K562 (cell line): ENCODE measurements around the gene KATNAL2. TPM values are rescaled to one million over a fixed set of nuclear protein-coding genes. Genes with fewer than 3 reads are reported as not detected.

Experiments used
- ATAC-seq: fragments of 200-7000 bp; cut with Tn5 transposase; 3 replicates; pipeline ENCODE4 v1.9.1; 2020; ENCODE audit warnings: moderate library complexity
- BruUV-seq: library from RNA; stranded (reverse); fragments of 400-500 nt; replicated peaks from 2 replicates; lab custom pipeline; 2021; lab: Mats Ljungman, UMichigan
- CTCF ChIA-PET: fragments of 300-600 bp; formaldehyde crosslinking; extraction: SDS; loops from one replicate; lab custom pipeline; 2021; ENCODE audit warnings: low intra/inter-chr PET ratio; lab: Yijun Ruan, JAX
- POLR2A ChIA-PET: fragments of 300-600, 350-650 bp; sonication (Branson Sonifier 250); formaldehyde crosslinking; extraction: SDS; loops from one replicate; lab custom pipeline; 2021; ENCODE audit warnings: antibody characterized with exemption, inconsistent platforms; lab: Yijun Ruan, JAX
- DNase-seq, 4 experiments: peaks; one replicate each; pipeline versions ENCODE4 v3.0.0 to v3.0.0-alpha.2; 2011 to 2018; ENCODE audit warnings: low spot score in 3 of 4, mixed read lengths in 3 of 4; ENCODE audit errors: extremely low read depth in 1 of 4
- FAIRE-seq: peaks from 2 replicates; lab custom pipeline; 2011; peaks lifted over from hg19 to GRCh38; lab: Jason Lieb, UNC
- H2AFZ ChIP-seq: 2 replicates; pipeline ENCODE4 v1.6.0; 2011; ENCODE audit warnings: low read depth, low read length, control low read depth, inconsistent platforms
- H3K27ac ChIP-seq: fragments of 200-600 bp; 3 replicates; pipeline ENCODE4 v1.8.0; 2011; ENCODE audit warnings: low read depth, mild to moderate bottlenecking, control low read depth, inconsistent platforms, low read length, moderate library complexity, mixed read lengths; ENCODE audit errors: extremely low read depth
- H3K27me3 ChIP-seq, 2 experiments: fragments of 300-600 bp in 1 of 2; 2 replicates in 1 of 2; 3 replicates in 1 of 2; pipeline versions ENCODE4 v1.6.0 to v1.8.0; 2011; ENCODE audit warnings: inconsistent platforms in 2 of 2, low read length in 2 of 2, mild to moderate bottlenecking in 1 of 2, mixed read lengths in 1 of 2, moderate library complexity in 1 of 2; ENCODE audit not compliant: control insufficient read depth in 2 of 2, insufficient read depth in 2 of 2
- H3K36me3 ChIP-seq: fragments of 300-600 bp; 3 replicates; pipeline ENCODE4 v1.8.0; 2011; ENCODE audit warnings: mild to moderate bottlenecking, low read length, inconsistent platforms; ENCODE audit not compliant: control insufficient read depth, insufficient read depth
- H3K4me1 ChIP-seq, 2 experiments: fragments of 200-600 bp in 1 of 2; replicated peaks in 1 of 2; 2 replicates in 1 of 2; 3 replicates in 1 of 2; pipeline versions ENCODE4 v1.5.1 to v1.8.0; 2011; ENCODE audit warnings: inconsistent platforms in 2 of 2, low read length in 2 of 2, mild to moderate bottlenecking in 1 of 2, mixed read lengths in 1 of 2, moderate library complexity in 1 of 2; ENCODE audit not compliant: control insufficient read depth in 2 of 2, insufficient read depth in 2 of 2
- H3K4me2 ChIP-seq: 2 replicates; pipeline ENCODE4 v1.6.1; 2011; ENCODE audit warnings: low read length, control low read depth, inconsistent platforms, mixed read lengths; ENCODE audit not compliant: insufficient read depth
- H3K4me3 ChIP-seq: fragments of 200-600 bp; sonication (generic), shearing (Covaris generic); 2 replicates; pipeline ENCODE4 v1.5.1; 2016; ENCODE audit warnings: control low read depth, inconsistent platforms
- H3K79me2 ChIP-seq: fragments of 200-600 bp; 3 replicates; pipeline ENCODE4 v1.8.0; 2011; ENCODE audit warnings: low read length, inconsistent platforms; ENCODE audit not compliant: control insufficient read depth, insufficient read depth
- H3K9ac ChIP-seq, 2 experiments: 2 replicates each; pipeline versions ENCODE4 v1.6.0 to v1.6.1; 2011; ENCODE audit warnings: low read depth in 2 of 2, low read length in 2 of 2, control low read depth in 1 of 2, inconsistent platforms in 1 of 2, mild to moderate bottlenecking in 1 of 2, mixed read lengths in 1 of 2; ENCODE audit not compliant: insufficient read depth in 1 of 2
- H3K9me1 ChIP-seq: one replicate; pipeline ENCODE4 v1.6.0; 2011; ENCODE audit warnings: inconsistent platforms, mild to moderate bottlenecking, low read length, moderate library complexity; ENCODE audit not compliant: control insufficient read depth, insufficient read depth
- H3K9me3 ChIP-seq: replicated peaks from 2 replicates; pipeline ENCODE4 v1.5.1; 2011; ENCODE audit warnings: low read depth, low read length, inconsistent platforms; ENCODE audit not compliant: control insufficient read depth, insufficient read depth
- H4K20me1 ChIP-seq: replicated peaks from 2 replicates; pipeline ENCODE4 v1.6.1; 2011; ENCODE audit warnings: low read length, inconsistent platforms, mixed read lengths; ENCODE audit not compliant: control insufficient read depth, insufficient read depth
- CGGBP1 ChIP-seq: fragments of 250-450 bp; sonication (Bioruptor Pico); IDR thresholded peaks from 2 replicates; pipeline ENCODE4 v1.9.0; 2021; ENCODE audit warnings: mild to moderate bottlenecking
- COPS2 ChIP-seq: fragments of 450-650 bp; conservative IDR thresholded peaks from 2 replicates; pipeline ENCODE4 v1.6.1; 2016; ENCODE audit warnings: mild to moderate bottlenecking, moderate library complexity
- CREB3 ChIP-seq: fragments of 450-650 bp; conservative IDR thresholded peaks from 2 replicates; pipeline ENCODE4 v1.6.1; 2016; ENCODE audit warnings: missing genetic modification characterization, low read depth, mild to moderate bottlenecking, missing compliant biosample characterization, moderate library complexity
- EGR1 ChIP-seq: fragments of 450-650 bp; conservative IDR thresholded peaks from 2 replicates; pipeline ENCODE4 v1.6.1; 2017; ENCODE audit warnings: mild to moderate bottlenecking
- ELK3 ChIP-seq: fragments of 450-650 bp; formaldehyde crosslinking; IDR thresholded peaks from 2 replicates; pipeline ENCODE4 v1.4.0; 2020; ENCODE audit warnings: mild to moderate bottlenecking
- HCFC1 ChIP-seq: IDR thresholded peaks from 2 replicates; pipeline ENCODE4 v1.6.1; 2012; ENCODE audit warnings: low read depth, low read length, improper control_type of control experiment
- HMBOX1 ChIP-seq: sonication (generic); IDR thresholded peaks from 2 replicates; pipeline ENCODE4 v1.6.1; 2016
- KAT8 ChIP-seq: fragments of 450-650 bp; IDR thresholded peaks from 2 replicates; pipeline ENCODE4 v1.6.1; 2016; ENCODE audit warnings: low read depth, mild to moderate bottlenecking
- NFE2L1 ChIP-seq: fragments of 450-650 bp; IDR thresholded peaks from 2 replicates; pipeline ENCODE4 v1.6.1; 2016; ENCODE audit warnings: missing genetic modification characterization, low read depth, mild to moderate bottlenecking, missing compliant biosample characterization, moderate library complexity, borderline replicate concordance
- RFX5 ChIP-seq: IDR thresholded peaks from 2 replicates; pipeline ENCODE4 v1.6.1; 2011; ENCODE audit warnings: low read depth, mild to moderate bottlenecking, improper control_type of control experiment, low read length
- RNF219 ChIP-seq: fragments of 250-450 bp; sonication (Bioruptor Pico); IDR thresholded peaks from 2 replicates; pipeline ENCODE4 v1.5.0; 2022; ENCODE audit warnings: mild to moderate bottlenecking
- SMAD4 ChIP-seq: fragments of 250-450 bp; sonication (Bioruptor Pico); conservative IDR thresholded peaks from 2 replicates; pipeline ENCODE4 v1.8.0; 2021; ENCODE audit warnings: inconsistent platforms, mild to moderate bottlenecking, moderate library complexity
- ZBTB33 ChIP-seq: sonication (generic); formaldehyde crosslinking; IDR thresholded peaks from 2 replicates; pipeline ENCODE4 v1.8.1; 2023; ENCODE audit warnings: mild to moderate bottlenecking, missing genetic modification reagents
- ZFP1 ChIP-seq: fragments of 450-650 bp; formaldehyde crosslinking; IDR thresholded peaks from 2 replicates; pipeline ENCODE4 v1.4.0; 2020; ENCODE audit warnings: mild to moderate bottlenecking, mixed read lengths
- ZKSCAN1 ChIP-seq: fragments of 150-350 bp; IDR thresholded peaks from 2 replicates; pipeline ENCODE4 v1.6.1; 2016; ENCODE audit warnings: low read depth, low read length
- ZNF212 ChIP-seq: fragments of 450-650 bp; formaldehyde crosslinking; IDR thresholded peaks from 2 replicates; pipeline ENCODE4 v1.4.0; 2020; ENCODE audit warnings: mild to moderate bottlenecking
- WGBS: fragments of 100-300 bp; shearing (Covaris generic); methylation state at CpG from one replicate; pipeline ENCODE4 v1.1.6; 2016; ENCODE audit warnings: low coverage, mixed read lengths; ENCODE audit not compliant: insufficient coverage; ENCODE audit errors: missing lambda C conversion rate; 5-methylcytosine and 5-hydroxymethylcytosine counted together
- in situ Hi-C: fragments of 300-500 bp; cut with MboI; formaldehyde crosslinking; loops from 4 replicates; pipeline ENCODE4 v1.15.0; 2018; ENCODE audit warnings: inconsistent platforms, mixed read lengths
- intact Hi-C: fragments of 100-400 bp; cut with micrococcal nuclease; formaldehyde crosslinking; loops from 2 replicates; pipeline ENCODE4 v1.14.2; 2022
- polyA plus RNA-seq, 8 experiments: library from polyadenylated mRNA; depleted of rRNA in 4 of 8; stranded (reverse) in 5 of 8; unstranded in 3 of 8; fragments of >200 nt; fragmentation: Nextera tagmentation in 2 of 8; fragmentation: Illumina TruSeq in 1 of 8; extraction: Ambion mirVana in 2 of 8; extraction: Trizol in 1 of 8; gene quantifications; 2 replicates each; pipeline versions ENCODE4 v1.2.1 to v1.2.3, GENCODE V29; 2011 to 2014; ENCODE audit warnings: inconsistent platforms in 1 of 8, missing spikeins in 1 of 8
- total RNA-seq, 7 experiments: library from RNA; depleted of rRNA in 6 of 7; stranded (reverse); fragments of >200 nt in 6 of 7; fragmentation: Illumina TruSeq in 2 of 7; extraction: Trizol in 2 of 7; gene quantifications; 2 replicates each; pipeline versions ENCODE4 v1.2.1 to v1.2.3, GENCODE V29; 2011 to 2021; ENCODE audit warnings: low replicate concordance in 1 of 7

The KATNAL2 gene
- total and polyA plus RNA-seq, 9 of the 15 experiments (the other 6 are each of a cell fraction or from before 2014, with no cell fraction given) = 0.08 to 1.2 (median 0.48) TPM

- H3K79me2 ChIP-seq = peaks cover 86% of the 10 kb centered on the region
- no peak overlapping the region for H3K4me2 ChIP-seq
- no peak for FAIRE-seq
- peak in 2 of 4 experiments; percentile 15 to 23 for DNase-seq
- WGBS = 73% methylated on average over 2 of the region's 2 CpGs
- peaks cover 18% of the 10 kb centered on the region for H3K36me3 ChIP-seq
- BruUV-seq = no TSS peak
- in situ Hi-C loops = no loop called here
- H3K27me3 ChIP-seq = no peaks in the 10 kb centered on the region
- H3K27ac ChIP-seq = no peak overlapping the region
- peaks cover 0 to 21% of the 10 kb centered on the region in 2 experiments; a peak in 4 of 5 replicates for H3K4me1 ChIP-seq
- H3K4me3 ChIP-seq = no peak overlapping the region
- TF ChIP-seq ELK3 (CRISPR knock-in tag) (no peak), ZNF212 (CRISPR knock-in tag) (no peak), ZKSCAN1 (no peak), COPS2 (no peak), ZFP1 (CRISPR knock-in tag) (no peak), CREB3 (tag) (no peak), EGR1 (peak; percentile 59), CGGBP1 (CRISPR knock-in tag) (no peak), HMBOX1 (peak; percentile 76; the same call in 1 of the 2 replicates), RFX5 (no peak), NFE2L1 (tag) (no peak), SMAD4 (CRISPR knock-in tag) (no peak), HCFC1 (no peak), RNF219 (CRISPR knock-in tag) (no peak), KAT8 (no peak), ZBTB33 (CRISPR knock-in tag) (peak; percentile 41; the same call in 1 of the 2 replicates)
- ATAC-seq = peak; percentile 41
- no peaks in the 10 kb centered on the region for H3K9me1 ChIP-seq
- H4K20me1 ChIP-seq = no peaks in the 10 kb centered on the region
- ChIA-PET CTCF (no interaction called here), POLR2A (no interaction called here)
- intact Hi-C loops = no loop called here
- H3K9ac ChIP-seq = no peak overlapping the region
- no peak overlapping the region for H2AFZ ChIP-seq
- H3K9me3 ChIP-seq = peaks cover 6% of the 10 kb centered on the region
Observed at GRCh38 chr18:46894124-46894523, 23.3 kb upstream of the KATNAL2 start.
